ENCODE measurements around the gene EXOC4.

The EXOC4 gene

GRCh38 chr7:133851411-133851810 lies 598.5 kb downstream of the EXOC4 start:
- DNase-seq (ENCODE audit: low read depth) = no peak
- in situ Hi-C loops (cut with HindIII; ENCODE audit: low sequenced_read_pairs) = no loop called here
- TF ChIP-seq CTCF (IDR thresholded peaks at IDR 0.05; ENCODE audit: low read depth, low read length, missing control alignments) = no peak
- H3K4me3 ChIP-seq (ENCODE audit: low read depth, low read length) = no peak overlapping the region

GRCh38 chr7:133853706-133854276 lies 600.9 kb downstream of the EXOC4 start:
- peak; percentile 36 for DNase-seq (ENCODE audit: low read depth)
- in situ Hi-C loops (cut with HindIII; ENCODE audit: low sequenced_read_pairs) = no loop called here
- no peak overlapping the region for H3K4me3 ChIP-seq (ENCODE audit: low read depth, low read length)
- peak; percentile 58 for TF ChIP-seq CTCF (IDR thresholded peaks at IDR 0.05; ENCODE audit: low read depth, low read length, missing control alignments)

- peak; percentile 22 for TF ChIP-seq CTCF (IDR thresholded peaks at IDR 0.05; ENCODE audit: low read depth, low read length, missing control alignments)
- in situ Hi-C loops (cut with HindIII; ENCODE audit: low sequenced_read_pairs) = no loop called here
- no peak overlapping the region for H3K4me3 ChIP-seq (ENCODE audit: low read depth, low read length)
- peak; percentile 50 for DNase-seq (ENCODE audit: low read depth)
These were observed 601.9 kb downstream of the EXOC4 start for GRCh38 chr7:133854739-133855138.

GRCh38 chr7:133857376-133858119 lies 604.7 kb downstream of the EXOC4 start:
- H3K4me3 ChIP-seq (ENCODE audit: low read depth, low read length) = no peak overlapping the region
- TF ChIP-seq CTCF (IDR thresholded peaks at IDR 0.05; ENCODE audit: low read depth, low read length, missing control alignments) = no peak
- in situ Hi-C loops (cut with HindIII; ENCODE audit: low sequenced_read_pairs) = no loop called here
- no peak for DNase-seq (ENCODE audit: low read depth)

- TF ChIP-seq CTCF (IDR thresholded peaks at IDR 0.05; ENCODE audit: low read depth, low read length, missing control alignments) = no peak
- no peak overlapping the region for H3K4me3 ChIP-seq (ENCODE audit: low read depth, low read length)
- no peak for DNase-seq (ENCODE audit: low read depth)
- in situ Hi-C loops (cut with HindIII; ENCODE audit: low sequenced_read_pairs) = no loop called here
These were observed 605.4 kb downstream of the EXOC4 start for GRCh38 chr7:133858311-133858710.

- no peak for DNase-seq (ENCODE audit: low read depth)
- no peak overlapping the region for H3K4me3 ChIP-seq (ENCODE audit: low read depth, low read length)
- in situ Hi-C loops (cut with HindIII; ENCODE audit: low sequenced_read_pairs) = no loop called here
- no peak for TF ChIP-seq CTCF (IDR thresholded peaks at IDR 0.05; ENCODE audit: low read depth, low read length, missing control alignments)
These were observed 606.4 kb downstream of the EXOC4 start for GRCh38 chr7:133859231-133859630.

Data from astrocyte of the cerebellum (primary cell).